GM19455 (cell line): Measurements from ENCODE around the gene DRICH1.
"Not testable (repeated sequence)": the region's sequence is repeated elsewhere in the genome, so short reads cannot be mapped to it uniquely, and the experiment has no call there.

Source experiments
- ATAC-seq: cut with Tn5 transposase; IDR thresholded peaks from one replicate; pipeline ENCODE4 v1.9.1; 2021; ENCODE audit not compliant: unreplicated experiment

DRICH1 gene

DNA sequence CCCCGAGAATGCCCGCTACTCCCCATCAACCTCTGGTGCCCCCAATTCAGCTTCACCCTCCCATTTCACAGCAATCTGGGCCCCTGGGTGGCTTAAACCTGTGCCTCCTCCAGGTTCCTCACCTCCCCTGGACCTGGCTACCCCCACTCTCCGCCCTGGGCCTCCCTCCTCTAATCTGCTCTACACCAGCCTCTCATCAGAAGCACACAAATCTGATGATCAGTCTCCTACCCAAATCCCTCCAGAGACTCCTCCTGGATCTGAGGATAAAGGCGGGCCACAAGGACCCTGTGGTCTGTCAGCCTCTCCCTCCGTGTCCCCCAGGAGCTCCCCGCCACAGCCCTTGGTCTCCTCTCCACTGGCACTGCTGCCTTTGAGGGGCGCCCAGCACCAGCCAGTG lies 28.9 kb downstream of the DRICH1 start:
- ATAC-seq: no peak

DNA sequence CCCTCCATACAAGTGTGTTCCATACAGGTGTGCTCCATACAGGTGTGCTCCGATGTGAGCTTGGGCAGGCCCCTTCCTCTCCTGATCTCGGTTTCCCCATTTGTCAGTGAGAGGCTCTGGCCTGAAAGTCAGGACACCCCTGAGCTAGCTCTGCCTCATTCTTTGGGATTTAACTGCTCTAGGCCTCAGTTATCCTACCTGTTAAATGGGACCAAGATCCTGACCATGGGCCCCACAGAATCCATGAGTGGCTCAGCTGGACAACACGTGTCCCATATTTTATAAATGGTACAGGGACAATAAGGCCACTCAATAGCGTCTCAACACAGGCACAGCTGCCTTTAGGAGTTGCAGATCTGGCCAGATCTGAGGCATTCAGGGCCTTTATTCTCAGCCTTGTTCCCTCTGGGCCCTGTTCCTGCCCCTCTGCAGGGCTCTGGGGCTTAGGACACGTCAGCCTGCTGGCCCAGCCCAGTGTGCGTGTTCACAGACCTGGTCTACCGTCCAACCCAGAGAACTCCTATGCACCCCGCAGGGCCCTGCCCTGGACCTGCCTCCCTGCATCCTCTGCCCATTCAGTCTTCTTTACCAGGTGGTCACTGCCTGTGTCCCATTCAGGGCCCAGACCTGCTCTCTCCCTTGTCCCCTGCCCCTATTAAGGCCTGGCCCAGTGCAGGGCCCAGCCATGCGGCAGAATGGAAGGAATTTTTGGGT lies 33.2 kb downstream of the DRICH1 start:
- no peak for ATAC-seq

DNA sequence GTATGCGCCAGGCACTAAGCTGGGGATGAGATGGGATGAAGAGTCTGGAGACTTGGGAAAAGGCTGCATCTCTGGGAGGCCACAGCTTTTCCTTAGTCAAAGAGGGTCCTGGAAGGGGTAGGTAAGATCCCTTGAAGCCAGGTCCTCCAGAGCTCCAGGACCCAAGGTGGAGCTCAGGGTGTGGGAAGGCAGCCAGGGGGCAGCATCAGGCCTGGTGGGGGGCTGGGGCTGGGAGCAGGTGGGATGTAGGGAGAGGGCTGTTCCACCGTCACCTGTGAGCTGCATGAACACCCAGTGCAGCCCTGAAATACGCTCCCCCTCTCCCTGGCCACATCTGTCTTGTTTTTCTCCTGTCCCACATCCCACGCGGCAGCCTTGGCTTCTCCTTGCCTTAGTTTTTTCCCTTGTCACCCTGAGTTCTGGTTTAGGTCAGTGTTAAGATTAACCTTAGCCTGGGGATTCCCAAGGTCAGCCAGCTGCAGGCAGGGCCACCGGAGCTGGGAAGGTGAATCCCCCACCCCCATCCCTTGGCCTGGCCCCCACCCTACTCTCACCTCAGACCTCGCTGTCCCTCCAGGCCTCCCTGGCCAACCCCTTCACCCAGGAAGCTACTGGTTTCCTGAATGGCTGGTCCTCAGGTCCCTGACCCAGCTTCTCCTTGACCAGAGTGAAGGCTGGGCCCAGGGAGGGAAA lies 34.4 kb downstream of the DRICH1 start:
- ATAC-seq: not testable (repeated sequence)

DNA sequence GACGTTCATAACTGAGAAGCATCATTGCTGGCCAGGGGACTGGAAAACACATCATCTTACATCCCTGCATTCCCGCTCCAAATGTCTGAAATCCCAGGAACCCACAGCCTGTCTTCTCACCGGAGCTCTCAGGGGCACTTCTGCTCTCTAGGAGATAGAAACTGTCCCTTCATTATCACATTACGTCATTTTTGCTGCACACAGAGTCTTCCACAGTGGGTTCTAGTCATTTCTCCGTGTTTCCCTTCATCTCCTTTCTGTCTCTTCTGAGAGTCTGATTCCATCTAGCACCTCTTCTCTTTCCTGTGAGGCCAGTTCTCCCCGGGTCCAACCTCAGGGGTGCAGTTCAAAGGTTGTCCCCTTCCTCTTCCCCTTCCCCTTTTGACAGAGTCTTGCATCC lies 36.2 kb downstream of the DRICH1 start:
- not testable (repeated sequence) for ATAC-seq

DNA sequence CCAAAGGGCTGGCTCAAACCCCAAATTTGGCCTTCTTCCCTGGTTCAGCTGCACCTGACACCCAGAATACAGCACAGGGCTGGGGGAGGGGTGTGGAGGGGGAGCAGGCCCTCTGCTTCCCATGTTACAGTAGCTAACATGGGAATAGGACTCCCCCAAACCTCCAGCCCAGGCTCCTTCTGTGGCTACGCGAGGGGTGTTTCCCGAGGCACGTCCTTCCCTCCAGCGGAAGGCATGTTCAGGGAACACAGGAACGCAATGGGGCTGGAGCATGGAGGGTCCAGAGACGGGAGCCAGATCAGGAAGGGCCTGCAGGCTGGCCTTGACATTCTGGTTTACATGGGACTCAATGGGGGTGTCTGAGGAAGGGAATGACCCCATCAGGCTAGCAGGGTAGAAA lies 40.3 kb downstream of the DRICH1 start:
- no peak for ATAC-seq

DNA sequence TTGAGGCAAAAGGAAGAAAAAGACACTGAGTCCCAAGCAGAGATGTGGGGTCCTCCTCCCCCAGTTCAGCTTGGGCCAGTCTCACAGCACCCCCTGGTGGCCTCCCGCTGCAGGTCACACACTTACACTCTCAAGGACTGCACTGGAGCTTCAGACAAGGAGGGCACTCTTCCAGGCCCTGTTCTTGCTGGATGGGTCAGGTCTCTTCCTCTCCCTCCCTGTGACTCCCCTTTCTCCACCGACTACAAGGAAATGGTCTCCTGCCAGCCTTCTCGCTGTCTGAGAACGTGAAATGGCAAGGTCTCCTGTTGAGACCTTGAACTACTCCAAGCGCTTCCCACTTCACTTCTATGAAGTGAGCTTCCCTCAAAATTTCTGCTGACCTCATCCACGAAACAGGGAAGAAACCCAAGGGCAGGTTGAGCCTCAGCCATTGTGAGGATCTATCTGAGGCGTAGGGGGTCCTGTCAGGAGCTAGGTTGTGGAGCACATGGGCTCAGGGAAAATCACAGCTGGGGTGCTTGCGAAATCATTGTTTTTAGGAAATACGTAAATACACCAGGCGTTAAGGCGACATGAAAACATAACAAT lies 40.8 kb downstream of the DRICH1 start:
- ATAC-seq: no peak

DNA sequence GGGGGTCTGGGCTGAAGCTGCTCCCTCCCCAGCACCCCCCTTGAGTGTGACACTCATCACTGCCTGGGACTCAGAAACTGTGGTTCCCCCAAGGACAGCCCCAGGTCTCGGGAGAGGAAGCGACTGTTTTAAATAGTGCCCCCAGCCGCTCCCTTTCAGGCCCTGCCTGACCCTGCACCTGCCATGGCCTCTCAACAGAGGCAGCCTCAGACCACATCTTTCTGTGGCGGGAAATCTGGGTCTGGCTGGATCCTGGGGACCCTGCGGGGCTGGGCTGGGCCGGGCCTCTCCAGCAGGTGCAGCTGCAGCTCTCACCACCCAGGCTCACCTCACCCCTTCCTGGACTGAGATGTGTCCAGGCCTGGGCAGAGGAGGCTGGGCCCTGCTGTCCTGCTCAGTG lies 48.3 kb downstream of the DRICH1 start:
- ATAC-seq: no peak

DNA sequence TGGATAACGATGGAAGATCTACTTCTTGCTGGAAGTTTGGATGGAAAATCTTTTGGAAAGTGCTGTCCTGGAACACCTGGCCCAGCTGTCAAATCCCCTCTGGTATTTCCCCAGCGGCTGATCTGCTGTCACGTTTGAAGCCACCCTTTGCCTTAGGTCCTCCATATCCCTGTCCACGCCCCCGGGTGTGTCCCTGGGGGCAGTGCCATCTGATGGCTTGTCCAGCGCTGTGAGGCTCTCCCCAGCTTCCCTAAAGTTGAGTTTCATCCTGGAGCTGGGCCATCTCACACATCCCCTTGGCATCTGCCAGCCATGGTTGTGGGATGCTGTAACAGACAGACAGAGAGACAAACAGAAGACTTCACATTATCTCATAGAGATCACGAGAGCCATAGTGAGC lies 49.0 kb downstream of the DRICH1 start:
- no peak for ATAC-seq

DNA sequence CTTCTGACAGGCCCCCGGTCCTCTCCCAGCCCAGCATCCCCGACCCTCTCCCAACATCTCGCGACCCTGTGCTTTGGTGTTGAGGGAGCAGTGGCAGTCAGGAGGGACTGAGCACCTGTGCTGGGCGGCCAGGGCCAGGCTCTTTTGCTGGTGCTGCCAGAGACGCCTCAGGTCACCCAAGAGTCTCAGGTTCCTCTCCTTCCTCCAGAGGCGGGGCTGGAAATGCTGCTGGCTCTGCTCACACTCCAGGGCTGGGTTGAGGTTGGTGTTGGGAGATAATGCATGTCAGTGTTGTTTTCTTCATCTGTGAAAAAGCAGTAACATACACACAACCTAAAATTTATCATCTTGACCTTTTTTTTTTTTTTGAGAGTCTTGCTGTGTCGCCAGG lies 50.9 kb downstream of the DRICH1 start:
- no peak for ATAC-seq

DNA sequence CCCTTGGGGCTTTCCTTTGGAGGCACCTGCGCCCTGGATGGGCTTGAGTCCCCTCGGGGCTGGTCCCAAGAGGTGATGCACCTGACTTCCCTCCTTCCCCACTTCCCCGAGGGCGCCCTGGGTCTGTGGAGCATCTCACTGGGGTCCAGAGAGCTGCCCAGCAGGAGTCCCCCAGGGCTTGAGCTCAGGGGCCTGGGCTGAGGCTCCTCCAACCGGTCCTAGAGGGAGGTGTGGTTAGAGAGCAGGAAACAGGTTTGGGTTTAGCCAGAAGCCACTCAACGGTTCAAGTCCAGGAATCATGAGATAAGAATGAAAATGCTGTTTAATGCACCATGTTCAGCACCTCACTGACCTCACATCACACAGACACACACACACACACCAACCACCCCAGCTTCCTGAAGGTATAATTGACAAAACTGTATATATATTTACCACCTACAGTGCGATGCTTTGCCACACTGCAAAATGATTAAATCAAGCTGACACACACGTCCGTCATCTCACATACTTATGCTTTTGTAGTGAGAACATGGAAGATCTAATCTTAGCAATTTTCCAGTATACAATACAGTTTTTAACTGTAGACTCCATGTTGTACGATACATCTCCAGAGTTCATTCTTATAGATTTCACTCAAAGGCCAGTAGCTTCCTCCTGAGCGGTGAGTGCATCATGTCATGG lies 51.4 kb downstream of the DRICH1 start:
- no peak for ATAC-seq

DNA sequence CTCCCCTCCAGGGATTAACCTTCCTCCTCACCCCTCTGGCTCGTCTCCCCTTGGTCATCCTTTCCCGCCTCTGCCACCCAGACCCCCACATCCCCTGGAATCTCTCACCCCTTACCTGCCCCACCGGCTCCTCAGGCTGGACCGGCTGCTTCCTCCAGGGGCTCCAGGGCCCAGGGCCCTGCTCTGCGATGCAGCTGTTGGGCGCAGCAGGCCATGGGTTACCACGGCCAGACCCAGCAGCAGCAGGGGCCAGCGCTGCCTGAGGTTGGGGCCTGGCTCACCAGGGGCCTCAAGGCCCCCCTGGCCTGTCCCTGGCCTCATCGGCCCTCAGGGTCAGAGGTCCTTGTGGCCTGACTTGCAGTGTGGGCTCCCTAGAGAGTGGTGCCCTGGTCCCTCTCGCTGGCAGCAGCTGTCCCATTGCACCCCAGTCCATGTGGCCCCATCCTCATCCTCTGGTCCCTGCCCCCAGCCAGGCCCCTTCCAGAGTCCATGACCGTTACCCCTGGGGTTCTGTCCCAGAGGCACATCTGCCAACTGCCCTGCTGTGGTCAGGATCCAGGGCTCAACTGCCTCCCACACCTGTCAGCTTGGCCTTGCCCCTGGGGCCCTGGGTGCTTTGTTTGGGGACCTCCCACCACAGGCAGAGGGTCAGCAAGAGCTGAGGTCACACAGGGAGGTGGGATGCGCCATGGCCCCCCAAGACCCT lies 52.1 kb downstream of the DRICH1 start, which contains the start of gene IGLL1:
TSS of gene IGLL1 (minus strand) at position 421 of the 706 bp plus-strand sequence. CDS start at position 321, 100 bp downstream.
- no peak for ATAC-seq

DNA sequence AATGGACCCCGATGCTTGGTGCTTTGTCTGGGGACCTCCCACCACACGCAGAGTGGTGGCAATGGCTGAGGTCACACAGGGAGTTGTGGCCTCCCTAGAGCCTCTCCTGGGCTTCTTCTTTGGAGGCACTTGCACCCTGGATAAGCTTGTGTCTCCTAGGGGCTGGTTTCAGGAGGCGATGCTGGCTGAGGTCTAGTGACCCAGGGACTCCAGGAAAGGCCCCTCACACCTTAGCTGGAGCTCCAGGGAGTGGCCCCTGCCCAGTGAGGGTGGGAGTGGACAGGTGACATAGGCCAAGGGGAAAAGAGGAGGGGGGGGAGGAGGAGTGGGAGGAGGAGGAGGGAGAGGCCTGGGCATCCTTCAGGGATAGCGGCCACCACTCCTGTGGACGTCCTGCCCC lies 52.8 kb downstream of the DRICH1 start:
- ATAC-seq: no peak

DNA sequence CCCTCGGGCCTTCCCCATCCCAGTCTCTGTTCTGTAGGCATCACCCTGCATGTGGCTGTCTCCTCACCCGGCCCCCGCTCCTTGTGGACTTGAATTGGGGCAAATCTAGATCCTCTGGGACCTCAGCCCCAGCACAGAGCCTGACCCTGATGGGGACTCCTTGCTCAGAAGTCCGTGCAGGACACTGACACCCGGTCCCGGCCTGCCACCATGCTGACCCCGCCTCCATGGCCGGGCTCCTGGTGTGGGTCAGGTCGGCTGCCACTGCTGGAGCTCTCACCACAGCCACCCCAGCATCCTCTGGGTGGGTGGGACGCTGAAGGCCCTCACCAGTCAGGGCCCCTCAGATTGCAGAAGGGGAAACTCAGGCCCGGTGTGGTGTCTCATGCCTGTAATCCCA lies 53.8 kb downstream of the DRICH1 start:
- no peak for ATAC-seq

DNA sequence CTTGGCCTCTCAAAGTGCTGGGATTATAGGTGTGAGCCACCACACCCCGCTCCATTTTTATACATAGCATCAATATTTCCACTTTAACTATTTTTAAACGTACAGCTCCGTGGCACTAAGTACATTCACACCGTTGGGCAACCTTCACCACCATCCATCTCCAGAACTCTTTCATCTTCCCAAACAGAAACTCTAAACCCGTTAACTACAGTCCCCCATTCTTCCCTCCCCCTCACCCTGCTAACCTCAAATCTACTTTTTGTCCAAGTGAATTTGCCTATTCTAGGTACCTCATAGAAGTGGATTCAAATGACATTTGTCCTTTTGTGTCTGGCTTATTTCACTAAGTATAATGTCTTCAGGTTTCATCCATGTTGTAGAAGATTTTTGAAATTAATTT lies 55.4 kb downstream of the DRICH1 start:
- no peak for ATAC-seq

DNA sequence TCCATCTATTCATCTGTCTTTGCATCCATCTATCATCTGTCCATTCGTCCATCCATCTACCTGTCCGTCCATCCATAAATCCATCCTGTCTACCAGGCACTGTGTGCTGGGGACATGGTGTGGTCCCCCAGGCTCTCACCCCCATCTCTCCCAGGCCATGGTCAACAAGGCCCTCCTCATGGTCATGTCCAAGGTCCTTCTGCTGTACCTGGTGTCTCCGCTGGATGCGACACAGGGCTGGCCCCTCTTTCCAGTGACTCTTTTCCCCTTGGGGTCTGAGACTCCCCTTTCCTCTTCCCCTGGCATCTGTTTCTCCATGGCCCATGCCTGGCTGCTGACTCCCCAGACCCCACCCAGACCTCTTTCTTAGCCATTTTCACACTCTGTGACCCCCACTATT lies 56.5 kb downstream of the DRICH1 start:
- ATAC-seq: no peak

DNA sequence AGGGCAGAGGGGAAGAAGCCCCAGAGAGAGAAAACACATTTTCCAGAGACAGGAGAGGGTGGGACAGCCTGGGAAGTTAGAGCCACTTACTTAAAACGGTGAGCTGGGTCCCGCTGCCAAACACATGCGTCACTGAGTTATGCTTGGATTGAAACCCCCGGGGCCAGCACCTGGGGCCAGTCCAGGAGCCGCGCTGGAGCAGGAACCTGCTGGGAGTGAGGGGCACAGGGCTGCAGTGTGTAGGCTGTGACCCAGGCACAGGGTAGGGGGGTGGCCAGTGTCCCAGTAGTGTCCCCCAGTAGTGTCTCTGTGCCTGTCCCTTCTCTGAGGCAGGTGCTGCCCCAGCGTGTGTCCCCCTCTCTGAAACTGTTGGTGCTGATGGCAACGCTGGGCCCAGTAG lies 57.2 kb downstream of the DRICH1 start:
- no peak for ATAC-seq

DNA sequence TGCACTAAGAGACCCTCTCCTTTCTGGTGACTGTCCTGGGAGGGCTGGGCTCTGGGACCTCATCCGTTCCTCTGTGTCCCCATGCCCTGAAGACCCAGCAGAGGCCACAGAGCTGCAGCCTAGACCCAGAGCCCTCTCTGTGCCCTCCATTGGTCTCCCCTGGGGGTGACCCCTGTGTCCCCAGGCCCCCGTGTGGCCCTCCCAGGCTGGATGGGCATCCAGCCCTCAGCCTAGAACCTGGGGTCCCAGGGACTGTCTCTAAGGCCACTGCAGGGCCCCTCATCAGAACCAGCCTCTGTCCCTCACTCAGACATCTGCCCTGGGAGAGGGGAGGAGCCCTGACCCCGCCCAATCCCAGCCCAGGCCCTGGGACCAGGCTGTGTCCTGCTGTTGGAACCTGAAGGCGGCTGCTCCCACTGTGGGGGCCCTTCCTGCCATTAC lies 57.7 kb downstream of the DRICH1 start:
- ATAC-seq: no peak

DNA sequence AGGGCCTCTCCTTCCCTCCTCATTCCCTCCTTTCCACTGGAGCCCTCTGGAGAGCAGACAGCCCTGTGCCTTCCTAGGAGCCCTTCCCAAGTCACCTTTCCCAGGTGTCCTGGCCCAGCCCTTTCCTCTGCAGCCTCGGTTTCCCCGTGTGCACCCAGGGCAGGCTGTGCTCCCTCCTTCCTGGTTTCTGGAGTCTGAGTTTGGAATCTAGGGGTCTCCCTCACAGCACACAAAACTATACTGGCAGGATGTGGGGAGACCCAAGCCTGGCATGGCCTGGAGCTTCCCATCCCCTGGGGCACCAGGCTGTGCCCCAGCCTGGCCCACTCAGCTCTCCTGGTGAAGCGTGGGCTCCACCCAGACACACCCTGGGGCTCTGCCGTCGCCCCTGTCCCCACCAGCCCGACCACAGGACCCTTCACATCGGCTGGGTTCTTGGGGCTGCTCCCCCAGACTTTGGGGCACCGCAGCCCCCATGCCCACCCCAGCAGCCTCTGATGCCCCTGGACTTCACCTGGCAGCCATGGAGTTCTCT lies 58.4 kb downstream of the DRICH1 start:
- ATAC-seq: not testable (repeated sequence)

DNA sequence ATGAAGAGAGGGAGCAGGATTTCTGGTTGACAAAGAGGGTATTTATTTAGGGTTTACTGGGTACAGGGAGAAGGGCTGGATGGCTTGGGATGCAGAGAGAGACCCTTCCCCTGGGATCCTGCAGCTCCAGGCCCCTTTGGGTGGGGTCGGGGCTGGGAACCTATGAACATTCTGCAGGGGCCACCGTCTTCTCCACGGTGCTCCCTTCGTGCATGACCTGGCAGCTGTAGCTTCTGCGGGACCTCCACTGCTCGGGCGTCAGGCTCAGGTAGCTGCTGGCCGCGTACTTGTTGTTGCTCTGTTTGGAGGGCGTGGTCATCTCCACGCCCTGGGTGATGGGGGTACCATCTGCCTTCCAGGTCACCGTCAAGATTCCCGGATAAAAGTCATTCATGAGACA lies 59.0 kb downstream of the DRICH1 start:
- not testable (repeated sequence) for ATAC-seq

DNA sequence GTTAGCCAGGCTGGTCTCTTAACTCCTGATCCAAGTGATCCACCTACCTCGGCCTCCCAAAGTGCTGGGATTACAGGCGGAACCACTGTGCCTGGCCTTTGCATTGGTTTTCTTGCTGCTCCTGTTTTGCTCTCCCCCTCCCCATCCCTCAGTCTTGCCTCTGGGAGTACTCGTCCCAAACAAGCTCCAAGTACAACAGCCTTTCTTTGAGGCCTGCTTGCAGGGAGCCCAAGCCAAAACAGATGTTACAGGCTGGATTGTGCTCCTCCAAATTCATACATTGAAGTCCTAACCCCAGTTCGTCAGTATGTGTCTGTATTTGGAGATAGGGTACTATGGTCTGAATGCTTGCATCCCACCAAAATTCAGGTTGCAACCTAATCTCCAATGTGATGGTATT lies 60.6 kb downstream of the DRICH1 start:
- no peak for ATAC-seq

DNA sequence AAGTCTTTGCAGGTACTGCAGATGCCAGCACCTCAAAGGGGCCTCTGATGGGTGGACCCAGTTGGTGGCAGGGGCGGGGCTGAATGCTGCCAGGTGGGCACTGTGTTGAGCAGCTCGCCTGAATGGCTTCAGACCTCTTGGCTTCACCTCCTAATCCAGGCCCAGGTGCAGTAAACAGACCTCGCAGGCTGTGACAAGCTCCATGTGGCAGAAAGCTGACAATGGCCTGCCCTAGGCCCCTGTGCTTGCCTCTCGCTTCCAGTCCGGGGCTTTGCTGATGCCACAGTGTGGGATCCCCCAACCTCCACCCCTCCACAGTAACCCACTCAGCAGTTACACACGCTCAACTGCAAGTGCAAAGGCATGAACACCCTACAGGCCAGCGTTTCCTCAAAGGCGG lies 61.4 kb downstream of the DRICH1 start:
- no peak for ATAC-seq
